ENCODE measurements around the gene SYNE2.
A peak's percentile ranks its signal among the peaks of the same experiment; 100 is the strongest.
"Not testable (repeated sequence)": the region's sequence is repeated elsewhere in the genome, so short reads cannot be mapped to it uniquely, and the experiment has no call there.

SYNE2 gene

DNA sequence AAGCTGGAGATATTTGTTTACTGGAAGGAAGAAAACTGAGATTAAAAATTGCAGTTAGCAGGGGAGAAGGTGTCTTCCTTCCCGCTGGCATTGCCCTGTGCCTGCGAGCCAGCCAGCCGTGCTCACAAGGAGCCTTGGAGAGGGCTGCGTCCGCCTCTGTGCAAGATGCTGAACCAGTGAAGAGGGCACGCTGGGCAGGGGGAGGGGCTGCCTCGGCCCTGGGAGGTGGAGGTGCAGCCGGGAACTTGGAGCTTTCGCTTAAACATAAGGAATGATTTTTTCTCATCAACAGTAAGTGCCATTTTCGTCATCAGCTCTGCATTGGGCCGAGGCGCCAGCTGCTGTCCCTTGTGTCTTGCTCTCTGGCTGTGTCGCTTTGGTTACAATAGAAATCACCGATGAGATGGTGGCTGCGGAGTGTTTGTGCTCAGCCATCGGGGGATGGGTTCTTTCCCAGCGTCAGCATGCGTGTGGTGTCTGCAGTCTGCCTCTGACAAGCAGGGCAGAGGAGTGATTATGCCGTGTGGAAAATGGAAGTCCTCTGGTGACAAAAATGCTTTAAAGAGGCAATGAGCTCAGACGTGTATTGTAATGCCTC lies 344.1 kb downstream of the SYNE2 start:
- peak; percentile 24 to 30 for DNase-seq

DNA sequence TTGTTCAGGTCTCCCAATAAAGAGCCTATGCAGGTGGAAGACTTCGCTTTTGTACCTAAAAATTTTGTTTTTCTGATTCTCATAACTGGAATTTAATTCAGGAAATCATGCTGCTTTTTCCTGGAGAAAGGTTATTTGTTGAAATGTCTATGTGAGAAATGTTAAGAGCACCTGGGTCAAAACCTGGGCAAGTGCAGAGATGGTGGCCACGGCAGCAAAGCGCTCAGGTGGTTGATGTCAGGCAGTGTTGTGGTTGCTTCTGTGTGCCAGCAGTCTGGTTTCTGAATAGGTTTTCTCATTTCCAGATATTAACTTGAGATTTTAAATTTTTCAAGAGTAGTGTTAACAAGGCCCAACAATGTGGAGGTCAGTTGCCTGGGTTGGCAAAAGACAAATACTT lies 345.2 kb downstream of the SYNE2 start:
- no peak for DNase-seq

DNA sequence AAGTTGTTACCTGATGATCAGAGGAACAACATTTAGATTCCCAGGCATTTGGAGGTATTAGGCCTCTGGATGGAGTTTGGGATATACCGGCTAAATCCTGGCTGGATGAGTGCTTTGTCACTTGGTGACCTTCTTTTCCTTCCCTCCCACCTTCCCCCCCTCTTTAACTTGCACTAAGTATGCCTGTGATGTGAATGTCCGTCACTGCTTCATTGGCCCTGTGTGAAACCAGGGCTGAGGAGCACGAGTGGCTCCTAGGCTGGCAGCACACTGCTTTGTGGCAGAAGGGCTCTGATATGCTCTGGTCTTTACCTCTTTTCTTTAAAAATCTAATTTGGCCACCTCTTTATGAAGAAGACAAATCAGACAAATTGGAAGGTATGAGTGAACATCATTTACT lies 345.7 kb downstream of the SYNE2 start:
- DNase-seq: no peak

GRCh38 chr14:64200170-64200569 lies 347.4 kb downstream of the SYNE2 start:
- DNase-seq: no peak

- DNase-seq: no peak
These were observed 348.5 kb downstream of the SYNE2 start for GRCh38 chr14:64201296-64201695.

- no peak for DNase-seq
These were observed 349.2 kb downstream of the SYNE2 start for GRCh38 chr14:64201921-64202545.

DNA sequence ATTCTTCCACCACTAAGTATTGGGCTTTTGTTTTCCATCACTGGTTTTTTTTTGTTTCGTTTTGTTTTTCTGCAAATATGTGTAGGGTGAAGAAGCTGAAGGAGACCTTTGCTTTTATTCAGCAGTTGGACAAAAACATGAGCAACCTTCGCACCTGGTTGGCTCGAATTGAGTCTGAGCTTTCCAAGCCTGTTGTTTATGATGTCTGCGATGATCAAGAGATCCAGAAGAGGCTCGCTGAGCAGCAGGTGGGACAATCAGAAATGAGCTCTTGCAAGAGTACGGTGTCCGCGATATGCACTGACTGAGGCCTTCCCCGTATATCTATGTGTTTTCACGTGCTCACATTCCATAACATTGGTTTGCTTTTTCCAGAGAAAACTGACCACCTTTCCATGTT lies 349.9 kb downstream of the SYNE2 start:
- DNase-seq: no peak

DNA sequence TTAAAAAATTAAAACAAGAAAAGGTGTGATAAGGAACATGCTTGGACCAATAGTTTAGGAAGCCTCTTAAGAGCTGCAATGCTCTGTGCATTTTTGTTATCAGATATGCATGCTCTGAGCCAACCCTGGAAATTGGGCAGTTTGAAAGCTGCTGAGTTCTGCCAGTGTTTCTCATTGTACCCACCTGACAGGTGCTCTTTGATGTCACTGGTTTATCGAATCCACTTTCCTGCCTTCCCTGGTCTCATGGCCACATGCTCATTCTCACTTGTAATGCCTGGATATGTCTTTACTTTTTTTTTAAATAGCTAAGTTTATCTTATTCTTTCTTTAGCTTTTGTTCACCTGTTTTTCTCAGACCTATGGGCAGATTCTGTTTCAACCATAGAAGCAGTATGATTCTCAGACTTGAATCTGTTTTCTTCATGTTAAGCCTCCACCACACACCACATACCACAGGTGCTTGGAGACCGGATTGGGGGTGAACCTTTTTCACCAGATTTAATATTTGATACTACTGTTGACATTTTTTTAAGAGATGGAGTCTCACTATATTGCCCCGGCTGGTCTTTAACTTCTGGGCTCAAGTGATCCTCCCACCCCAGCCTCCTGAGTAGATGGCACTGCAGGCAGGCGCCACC lies 350.7 kb downstream of the SYNE2 start:
- no peak for DNase-seq

GRCh38 chr14:64208261-64208660 lies 355.5 kb downstream of the SYNE2 start:
- no peak for DNase-seq

GRCh38 chr14:64208981-64209380 lies 356.2 kb downstream of the SYNE2 start:
- DNase-seq: no peak

- DNase-seq: peak in 1 of 2 donors; percentile 6
These were observed 356.8 kb downstream of the SYNE2 start for GRCh38 chr14:64209444-64210131.

- DNase-seq: no peak
These were observed 357.4 kb downstream of the SYNE2 start for GRCh38 chr14:64210216-64210615.

DNA sequence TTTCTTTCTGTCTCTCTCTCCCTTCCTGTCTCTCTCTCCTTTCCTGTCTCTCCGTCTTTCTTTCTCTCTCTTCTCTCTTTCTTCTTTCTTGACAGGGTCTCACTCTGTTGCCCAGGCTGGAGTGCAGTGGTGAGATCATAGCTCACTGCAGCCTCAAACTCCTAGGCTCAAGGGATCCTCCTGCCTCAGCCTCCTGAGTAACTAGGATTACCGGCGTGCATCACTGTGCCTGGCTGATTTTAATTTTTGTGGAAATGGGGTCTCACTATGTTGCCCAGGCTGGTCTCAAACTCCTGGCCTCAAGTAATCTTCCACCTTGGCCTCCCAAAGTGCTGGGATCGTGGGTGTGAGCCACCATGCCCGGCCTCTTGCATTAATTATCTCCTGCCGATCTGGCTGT lies 358.1 kb downstream of the SYNE2 start:
- not testable (repeated sequence) for DNase-seq

DNA sequence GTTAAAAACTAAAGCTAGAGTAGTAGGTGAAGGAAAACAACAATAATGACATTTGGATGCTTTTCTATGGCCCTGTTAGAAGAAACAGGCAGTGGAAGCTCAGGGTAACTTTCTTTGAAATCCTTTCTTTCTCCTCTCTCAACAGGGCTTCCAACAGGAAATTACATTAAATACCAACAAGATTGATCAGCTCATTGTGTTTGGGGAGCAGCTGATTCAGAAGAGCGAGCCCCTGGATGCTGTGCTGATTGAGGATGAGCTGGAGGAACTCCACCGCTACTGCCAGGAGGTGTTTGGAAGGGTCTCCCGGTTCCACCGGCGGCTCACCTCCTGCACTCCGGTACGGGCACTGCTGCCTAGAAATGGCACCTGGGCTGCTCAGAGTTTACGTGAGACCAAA lies 359.9 kb downstream of the SYNE2 start:
- no peak for DNase-seq

DNA sequence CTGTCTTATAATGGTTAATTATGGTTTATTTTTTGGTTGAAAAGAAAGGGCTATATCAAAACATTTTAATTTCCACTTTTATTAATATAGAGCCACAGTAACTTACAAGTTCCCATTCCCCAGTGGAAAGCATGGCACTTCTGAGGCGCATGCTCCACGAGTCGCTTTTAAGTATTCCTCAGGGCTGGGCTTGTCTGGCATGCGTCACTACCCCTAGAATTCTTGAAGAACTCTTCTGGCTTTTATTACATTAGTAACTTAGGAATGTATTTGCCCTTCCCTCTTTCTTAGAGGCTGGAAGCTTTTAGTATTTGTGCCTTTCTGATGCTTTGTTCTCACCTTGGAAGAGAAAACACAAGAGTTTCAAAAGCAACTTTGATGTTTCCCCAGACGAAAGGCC lies 360.3 kb downstream of the SYNE2 start:
- DNase-seq: no peak

- DNase-seq: no peak
These were observed 361.2 kb downstream of the SYNE2 start for GRCh38 chr14:64213853-64214570.

DNA sequence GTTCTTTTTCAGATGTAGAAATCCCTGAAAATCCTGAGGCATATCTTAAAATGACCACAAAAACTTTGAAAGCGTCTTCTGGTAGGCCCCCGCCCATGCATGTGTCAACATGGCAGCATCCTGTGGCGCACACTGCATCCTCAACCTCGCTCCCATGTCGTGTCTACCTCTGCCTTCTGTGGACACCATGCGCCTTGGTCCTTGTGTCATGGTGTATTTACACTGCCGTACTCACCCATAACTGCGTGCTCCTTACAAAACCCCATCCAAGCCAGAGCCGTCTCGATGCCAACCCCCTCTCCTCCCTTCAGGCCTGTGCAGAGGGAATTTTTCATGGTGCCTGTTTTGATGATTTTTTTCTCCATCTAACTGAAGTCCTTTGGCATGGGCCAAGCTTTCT lies 362.5 kb downstream of the SYNE2 start:
- no peak for DNase-seq

DNA sequence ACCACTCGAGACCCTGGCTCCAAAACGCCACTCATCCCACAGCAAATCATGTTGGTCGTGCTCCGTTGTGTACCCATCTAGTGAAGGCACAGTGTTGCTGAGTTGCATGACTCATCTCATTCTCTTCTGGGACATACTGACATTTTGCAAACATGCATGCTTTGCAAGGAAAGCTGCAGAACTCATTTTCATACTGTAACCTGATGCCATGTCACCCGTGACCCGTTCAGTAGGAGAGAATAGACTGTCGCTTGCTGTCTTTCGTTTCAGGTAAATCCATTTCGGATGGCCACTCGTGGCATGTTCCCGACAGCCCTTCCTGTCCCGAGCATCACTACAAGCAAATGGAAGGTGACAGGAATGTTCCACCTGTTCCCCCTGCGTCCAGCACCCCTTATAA lies 363.2 kb downstream of the SYNE2 start:
- DNase-seq: no peak

GRCh38 chr14:64217308-64217707 lies 364.5 kb downstream of the SYNE2 start:
- DNase-seq: no peak

- DNase-seq: no peak
These were observed 365.0 kb downstream of the SYNE2 start for GRCh38 chr14:64217834-64218233.

DNA sequence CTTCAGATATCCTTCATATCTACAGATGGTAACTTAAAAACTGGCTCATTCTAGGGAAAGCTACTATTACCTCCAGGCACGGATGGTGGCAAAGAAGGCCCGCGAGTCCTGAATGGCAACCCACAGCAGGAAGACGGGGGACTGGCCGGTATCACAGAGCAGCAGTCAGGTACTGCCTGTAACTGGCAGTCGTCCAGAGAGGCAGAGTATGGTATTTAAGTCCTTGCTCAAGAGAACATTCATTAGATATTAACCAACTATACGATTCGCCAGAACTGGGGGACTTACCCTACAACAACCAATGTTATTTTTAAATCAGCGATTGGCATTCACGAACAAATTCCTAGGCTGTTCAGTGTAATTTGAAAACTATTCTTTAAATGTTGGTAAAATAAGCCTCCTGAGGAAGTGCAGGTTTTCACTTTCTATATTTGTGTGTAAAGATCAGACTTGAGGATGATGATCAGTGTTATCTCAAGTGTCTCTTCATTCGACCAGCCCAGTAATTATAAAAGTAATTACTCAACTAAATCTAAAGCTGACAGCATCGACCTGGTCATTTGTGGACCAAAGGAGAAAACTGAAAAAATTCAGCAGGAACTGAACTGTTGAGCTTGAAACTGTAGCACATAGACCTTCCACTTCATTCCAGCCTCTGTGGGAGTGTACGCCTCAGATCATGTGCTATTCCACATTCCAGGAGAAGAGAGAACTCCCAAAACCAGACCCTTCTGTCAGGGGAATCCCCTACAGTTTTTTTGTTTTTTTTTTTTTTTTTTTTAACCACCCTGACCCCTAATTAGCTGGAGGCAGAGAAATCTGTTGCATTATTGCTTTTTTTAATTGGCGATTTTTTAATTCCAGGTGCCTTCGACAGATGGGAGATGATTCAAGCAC lies 365.8 kb downstream of the SYNE2 start:
- DNase-seq: no peak

- DNase-seq: no peak
These were observed 367.3 kb downstream of the SYNE2 start for GRCh38 chr14:64220056-64220455.

Measured in CD4-positive, alpha-beta T cell treated with Interferon alpha-2 for 1 hour (primary cell).